Endodermal cell (in vitro differentiated cells): ENCODE results near the gene ZMIZ1. TPM values are rescaled to one million over a fixed set of nuclear protein-coding genes. Genes with fewer than 3 reads are reported as not detected.

ENCODE experiments used
- DNase-seq: peaks from one replicate; pipeline ENCODE4 v3.0.0-alpha.2; 2017
- H3K27ac ChIP-seq: 2 replicates; pipeline ENCODE4 v1.5.1; 2013; ENCODE audit warnings: mild to moderate bottlenecking, low read depth, low read length, moderate library complexity
- H3K27me3 ChIP-seq: 2 replicates; pipeline ENCODE4 v1.6.1; 2013; ENCODE audit warnings: mild to moderate bottlenecking, low read length, moderate library complexity; ENCODE audit not compliant: insufficient read depth, control insufficient read depth, poor library complexity, severe bottlenecking
- H3K36me3 ChIP-seq: 2 replicates; pipeline ENCODE4 v1.7.0; 2013; ENCODE audit warnings: mild to moderate bottlenecking, low read length, moderate library complexity; ENCODE audit not compliant: control insufficient read depth, insufficient read depth
- H3K4me1 ChIP-seq: one replicate; pipeline ENCODE4 v1.7.0; 2013; ENCODE audit warnings: low read length; ENCODE audit not compliant: control insufficient read depth, insufficient read depth
- H3K4me3 ChIP-seq: 2 replicates; pipeline ENCODE4 v1.5.1; 2013; ENCODE audit warnings: mild to moderate bottlenecking, low read length, moderate library complexity
- H3K9ac ChIP-seq: 2 replicates; pipeline ENCODE4 v1.6.1; 2013; ENCODE audit warnings: mild to moderate bottlenecking, low read length, moderate library complexity; ENCODE audit not compliant: poor library complexity, severe bottlenecking; ENCODE audit errors: extremely low read depth
- H3K9me3 ChIP-seq: 2 replicates; pipeline ENCODE4 v1.6.1; 2013; ENCODE audit warnings: mild to moderate bottlenecking, low read length, moderate library complexity; ENCODE audit not compliant: control insufficient read depth
- H3K27ac Mint-ChIP-seq: 2 replicates; pipeline ENCODE4 v1.8.0; 2020; ENCODE audit warnings: mixed read lengths
- H3K27me3 Mint-ChIP-seq: 2 replicates; pipeline ENCODE4 v1.8.0; 2021; ENCODE audit warnings: mild to moderate bottlenecking, mixed read lengths; ENCODE audit not compliant: insufficient read depth
- H3K36me3 Mint-ChIP-seq: 2 replicates; pipeline ENCODE4 v1.8.0; 2020; ENCODE audit warnings: low read depth, mixed read lengths
- H3K4me1 Mint-ChIP-seq: 2 replicates; pipeline ENCODE4 v1.8.0; 2020; ENCODE audit warnings: mixed read lengths
- H3K4me3 Mint-ChIP-seq: 2 replicates; pipeline ENCODE4 v1.8.0; 2020; ENCODE audit warnings: mild to moderate bottlenecking, moderate library complexity, mixed read lengths
- H3K9me3 Mint-ChIP-seq: 2 replicates; pipeline ENCODE4 v1.8.0; 2020; ENCODE audit warnings: mild to moderate bottlenecking, mixed read lengths
- CTCF ChIP-seq: fragments of 200-600 bp; sonication (generic); conservative IDR thresholded peaks from 2 replicates; pipeline ENCODE4 v1.5.0; 2021; ENCODE audit warnings: antibody characterized with exemption, mild to moderate bottlenecking
- WGBS, 2 experiments: methylation state at CpG; one replicate each; pipeline versions ENCODE4 v1.1.5 to v1.1.7; 2013; ENCODE audit warnings: missing lambda C conversion rate in 2 of 2, mixed read lengths in 1 of 2; ENCODE audit not compliant: insufficient coverage in 1 of 2, insufficient read length in 1 of 2; 5-methylcytosine and 5-hydroxymethylcytosine counted together
- total RNA-seq, 2 donors: library from RNA; stranded (reverse); fragmentation: NEBNext Ultra II Directional in 1 of 2; extraction: Animal tissue kit (Norgen Biotek cat#: 25700) in 1 of 2; gene quantifications; 2 replicates in 1 of 2; 3 replicates in 1 of 2; pipeline ENCODE4 v1.2.1, GENCODE V29; 2021

Gene ZMIZ1
- total RNA-seq, 2 donors from 2014 or later = 65.3 to 67.5 TPM

- Histone ChIP-seq H3K36me3 (no peaks in the 10 kb centered on the region), H3K4me3 (no peak overlapping the region), H3K9ac (no peak overlapping the region), H3K27me3 (no peaks in the 10 kb centered on the region), H3K9me3 (no peaks in the 10 kb centered on the region), H3K27ac (no peak overlapping the region), H3K4me1 (no peaks in the 10 kb centered on the region)
- no peak for DNase-seq
- WGBS, 2 experiments = 93 to 98% methylated on average over 6 to 11 of the region's 11 CpGs
- peaks cover 15% of the 10 kb centered on the region for H3K36me3 Mint-ChIP-seq
- no peaks in the 10 kb centered on the region for H3K9me3 Mint-ChIP-seq
- H3K27me3 Mint-ChIP-seq = no peaks in the 10 kb centered on the region
- H3K4me1 Mint-ChIP-seq = peaks cover 18% of the 10 kb centered on the region
- H3K4me3 Mint-ChIP-seq = no peak overlapping the region
- no peak overlapping the region for H3K27ac Mint-ChIP-seq
- no peak for TF ChIP-seq CTCF
These were observed 246.8 kb downstream of the ZMIZ1 start for GRCh38 chr10:79315602-79315920.

GRCh38 chr10:79316671-79317431 is 248.1 kb downstream of the ZMIZ1 start:
- Histone ChIP-seq H3K4me3 (no peak overlapping the region), H3K9me3 (no peaks in the 10 kb centered on the region), H3K4me1 (no peaks in the 10 kb centered on the region), H3K9ac (no peak overlapping the region), H3K27ac (no peak overlapping the region), H3K36me3 (no peaks in the 10 kb centered on the region), H3K27me3 (no peaks in the 10 kb centered on the region)
- Mint-ChIP-seq H3K4me1 (peaks cover 18% of the 10 kb centered on the region), H3K27me3 (no peaks in the 10 kb centered on the region), H3K27ac (peak overlapping the region; percentile 31), H3K4me3 (no peak overlapping the region), H3K9me3 (no peaks in the 10 kb centered on the region), H3K36me3 (peaks cover 10% of the 10 kb centered on the region)
- no peak for DNase-seq
- peak; percentile 41 for TF ChIP-seq CTCF
- 80 to 81% methylated on average over 1 to 13 of the region's 13 CpGs for WGBS, 2 experiments

- Histone ChIP-seq H3K9me3 (no peaks in the 10 kb centered on the region), H3K36me3 (no peaks in the 10 kb centered on the region), H3K4me1 (no peaks in the 10 kb centered on the region), H3K9ac (no peak overlapping the region), H3K27me3 (no peaks in the 10 kb centered on the region), H3K27ac (no peak overlapping the region), H3K4me3 (no peak overlapping the region)
- H3K4me1 Mint-ChIP-seq = peaks cover 18% of the 10 kb centered on the region
- DNase-seq = no peak
- peaks cover 3% of the 10 kb centered on the region for H3K36me3 Mint-ChIP-seq
- WGBS, 2 experiments = 93 to 100% methylated on average over 4 to 5 of the region's 5 CpGs
- no peak for TF ChIP-seq CTCF
- H3K9me3 Mint-ChIP-seq = no peaks in the 10 kb centered on the region
- H3K27ac Mint-ChIP-seq = no peak overlapping the region
- H3K4me3 Mint-ChIP-seq = no peak overlapping the region
- H3K27me3 Mint-ChIP-seq = no peaks in the 10 kb centered on the region
These were observed 249.6 kb downstream of the ZMIZ1 start for GRCh38 chr10:79318369-79318768.
